Measurements from ENCODE around the gene ALK.

GRCh38 chr2:29560566-29560965, 360.8 kb downstream of the ALK start:
- TF ChIP-seq, protein P1, sequence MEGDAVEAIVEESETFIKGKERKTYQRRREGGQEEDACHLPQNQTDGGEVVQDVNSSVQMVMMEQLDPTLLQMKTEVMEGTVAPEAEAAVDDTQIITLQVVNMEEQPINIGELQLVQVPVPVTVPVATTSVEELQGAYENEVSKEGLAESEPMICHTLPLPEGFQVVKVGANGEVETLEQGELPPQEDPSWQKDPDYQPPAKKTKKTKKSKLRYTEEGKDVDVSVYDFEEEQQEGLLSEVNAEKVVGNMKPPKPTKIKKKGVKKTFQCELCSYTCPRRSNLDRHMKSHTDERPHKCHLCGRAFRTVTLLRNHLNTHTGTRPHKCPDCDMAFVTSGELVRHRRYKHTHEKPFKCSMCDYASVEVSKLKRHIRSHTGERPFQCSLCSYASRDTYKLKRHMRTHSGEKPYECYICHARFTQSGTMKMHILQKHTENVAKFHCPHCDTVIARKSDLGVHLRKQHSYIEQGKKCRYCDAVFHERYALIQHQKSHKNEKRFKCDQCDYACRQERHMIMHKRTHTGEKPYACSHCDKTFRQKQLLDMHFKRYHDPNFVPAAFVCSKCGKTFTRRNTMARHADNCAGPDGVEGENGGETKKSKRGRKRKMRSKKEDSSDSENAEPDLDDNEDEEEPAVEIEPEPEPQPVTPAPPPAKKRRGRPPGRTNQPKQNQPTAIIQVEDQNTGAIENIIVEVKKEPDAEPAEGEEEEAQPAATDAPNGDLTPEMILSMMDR (conservative IDR thresholded peaks at IDR 0.05 in 1 of 2, IDR thresholded peaks at IDR 0.05 in 1 of 2; ENCODE audit: low read depth in 1 of 2, low read length in 2 of 2) = no peak
- TF ChIP-seq EZH2 (IDR thresholded peaks at IDR 0.05; ENCODE audit: low read length, missing control alignments) = no peak
